Fibroblast of lung (primary cell): ENCODE measurements around the gene P2RY8.

Source experiments
- EZH2 ChIP-seq: IDR thresholded peaks from 2 replicates; pipeline ENCODE4 v1.5.1; 2012; ENCODE audit warnings: low read length, control low read depth, mild to moderate bottlenecking; ENCODE audit errors: missing control alignments
- TF ChIP-seq, protein P1 (sequence below), 2 donors: IDR thresholded peaks in 1 of 2; conservative IDR thresholded peaks in 1 of 2; 1 replicate in 1 of 2; 2 replicates in 1 of 2; pipeline ENCODE4 v1.5.1; 2011 to 2012; ENCODE audit warnings: low read length in 2 of 2, control low read depth in 1 of 2, inconsistent platforms in 1 of 2, low read depth in 1 of 2, mild to moderate bottlenecking in 1 of 2

DNA sequence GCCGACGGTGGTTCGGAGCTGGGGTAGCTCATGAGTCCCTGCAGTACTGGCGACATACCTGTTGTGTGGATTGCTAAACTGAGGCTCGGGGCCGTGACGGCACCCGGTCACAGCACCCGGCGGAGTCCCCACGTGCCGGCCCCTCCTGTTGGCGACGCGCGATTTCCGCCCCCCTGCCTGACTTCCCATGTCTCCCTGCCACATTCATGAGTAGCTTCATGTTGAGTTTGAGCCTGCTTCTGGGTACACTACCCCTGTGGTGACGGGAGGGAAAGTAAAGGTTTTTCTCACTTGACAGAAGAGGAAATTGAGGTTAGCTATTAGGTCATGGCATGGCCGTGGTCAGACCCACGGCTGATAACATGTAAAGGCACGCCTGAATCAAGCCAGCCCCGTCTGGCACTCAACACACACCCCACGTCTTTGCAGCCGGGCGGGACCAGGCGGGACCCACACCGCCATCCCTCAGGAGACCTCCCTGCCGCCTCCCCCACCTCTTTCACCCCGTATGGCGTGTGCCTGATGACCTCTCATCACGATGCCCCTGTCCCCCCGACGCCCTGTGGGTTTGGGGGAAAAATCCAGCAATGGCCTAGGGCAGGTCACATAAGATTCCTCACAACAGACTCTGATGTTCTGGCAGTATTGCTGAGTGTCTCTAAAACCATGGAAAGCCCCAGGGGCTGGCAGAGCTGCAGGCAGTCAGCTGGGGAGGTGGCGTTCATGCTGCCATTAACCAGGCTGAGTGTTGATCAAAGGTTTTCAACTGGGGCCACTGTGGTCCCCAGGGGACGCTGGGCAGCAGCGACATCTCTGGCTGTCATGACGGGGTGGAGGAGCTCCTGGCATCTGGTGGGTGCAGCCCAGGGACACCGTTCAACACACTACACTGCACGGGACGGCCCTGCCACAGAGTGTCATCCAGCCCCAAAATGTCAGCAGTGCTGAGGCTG, 29.2 kb downstream of the P2RY8 start:
- TF ChIP-seq, protein P1, sequence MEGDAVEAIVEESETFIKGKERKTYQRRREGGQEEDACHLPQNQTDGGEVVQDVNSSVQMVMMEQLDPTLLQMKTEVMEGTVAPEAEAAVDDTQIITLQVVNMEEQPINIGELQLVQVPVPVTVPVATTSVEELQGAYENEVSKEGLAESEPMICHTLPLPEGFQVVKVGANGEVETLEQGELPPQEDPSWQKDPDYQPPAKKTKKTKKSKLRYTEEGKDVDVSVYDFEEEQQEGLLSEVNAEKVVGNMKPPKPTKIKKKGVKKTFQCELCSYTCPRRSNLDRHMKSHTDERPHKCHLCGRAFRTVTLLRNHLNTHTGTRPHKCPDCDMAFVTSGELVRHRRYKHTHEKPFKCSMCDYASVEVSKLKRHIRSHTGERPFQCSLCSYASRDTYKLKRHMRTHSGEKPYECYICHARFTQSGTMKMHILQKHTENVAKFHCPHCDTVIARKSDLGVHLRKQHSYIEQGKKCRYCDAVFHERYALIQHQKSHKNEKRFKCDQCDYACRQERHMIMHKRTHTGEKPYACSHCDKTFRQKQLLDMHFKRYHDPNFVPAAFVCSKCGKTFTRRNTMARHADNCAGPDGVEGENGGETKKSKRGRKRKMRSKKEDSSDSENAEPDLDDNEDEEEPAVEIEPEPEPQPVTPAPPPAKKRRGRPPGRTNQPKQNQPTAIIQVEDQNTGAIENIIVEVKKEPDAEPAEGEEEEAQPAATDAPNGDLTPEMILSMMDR (conservative IDR thresholded peaks at IDR 0.05 in 1 of 2, IDR thresholded peaks at IDR 0.05 in 1 of 2; ENCODE audit: low read depth in 1 of 2, low read length in 2 of 2) = no peak
- TF ChIP-seq EZH2 = no peak
